HG02870 (cell line): Measurements from ENCODE around the gene NAP1L1.

Experiments
- ATAC-seq: cut with Tn5 transposase; IDR thresholded peaks from one replicate; pipeline ENCODE4 v1.9.1; 2021; ENCODE audit warnings: mild to moderate bottlenecking, moderate library complexity; ENCODE audit not compliant: unreplicated experiment

Gene NAP1L1, protein sequence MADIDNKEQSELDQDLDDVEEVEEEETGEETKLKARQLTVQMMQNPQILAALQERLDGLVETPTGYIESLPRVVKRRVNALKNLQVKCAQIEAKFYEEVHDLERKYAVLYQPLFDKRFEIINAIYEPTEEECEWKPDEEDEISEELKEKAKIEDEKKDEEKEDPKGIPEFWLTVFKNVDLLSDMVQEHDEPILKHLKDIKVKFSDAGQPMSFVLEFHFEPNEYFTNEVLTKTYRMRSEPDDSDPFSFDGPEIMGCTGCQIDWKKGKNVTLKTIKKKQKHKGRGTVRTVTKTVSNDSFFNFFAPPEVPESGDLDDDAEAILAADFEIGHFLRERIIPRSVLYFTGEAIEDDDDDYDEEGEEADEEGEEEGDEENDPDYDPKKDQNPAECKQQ

DNA sequence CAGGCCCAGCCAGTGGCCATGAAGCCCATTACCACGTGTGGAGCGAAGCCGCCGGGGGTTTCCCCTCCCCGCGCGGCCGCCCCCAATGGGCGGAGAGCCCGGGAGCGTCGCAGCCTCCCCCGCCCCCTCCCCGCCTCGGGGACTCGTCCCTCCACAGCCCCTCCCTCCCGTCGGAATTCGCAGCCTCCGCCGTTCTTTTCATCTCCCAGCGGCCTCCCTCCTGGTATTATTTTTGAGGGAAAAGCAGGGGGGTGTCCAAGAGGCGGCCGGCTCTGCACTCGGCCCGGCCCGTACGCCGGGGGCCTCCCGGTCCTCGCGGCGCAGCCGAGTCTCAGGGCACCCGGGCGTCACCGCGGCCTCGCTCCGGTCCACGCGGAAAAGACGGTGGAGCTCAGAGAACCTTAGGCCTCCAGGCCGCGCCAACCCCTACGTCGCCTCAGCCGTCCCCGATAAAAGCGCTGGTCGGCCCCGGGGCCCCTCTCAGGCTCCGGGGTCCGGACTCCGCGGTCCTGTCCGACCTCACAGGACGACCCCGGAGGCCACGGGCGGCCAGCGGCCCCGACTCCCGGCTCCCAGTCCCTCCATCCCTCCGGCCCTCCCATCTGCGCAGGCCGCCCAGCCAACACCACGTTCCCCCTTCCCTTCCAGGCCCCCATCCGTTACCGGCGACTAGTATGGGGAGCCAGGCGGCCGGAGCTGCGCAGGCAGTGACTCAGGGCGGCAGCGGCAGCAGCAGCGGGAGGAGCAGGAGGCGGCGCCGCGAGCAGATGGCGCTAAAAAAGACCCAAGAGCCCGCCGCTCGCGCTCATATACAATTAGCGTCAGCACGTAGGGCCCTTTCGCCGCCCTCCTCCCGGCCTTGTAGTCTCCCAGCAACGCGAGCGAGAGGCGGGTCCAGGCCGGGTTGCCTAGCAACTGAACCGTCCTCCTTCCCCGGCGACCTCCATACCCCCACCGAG, at the start of gene NAP1L1:
Gene NAP1L1 (minus strand): TSS at position 782 of the 959 bp plus-strand sequence. CDS start 10,466 bp downstream, outside the sequence.
- peak; percentile 90 for ATAC-seq

GRCh38 chr12:76127588-76127987, 43.1 kb upstream of the NAP1L1 start:
- ATAC-seq = no peak

GRCh38 chr12:76124456-76124855, 40.0 kb upstream of the NAP1L1 start:
- no peak for ATAC-seq

- no peak for ATAC-seq
Observed at GRCh38 chr12:76123259-76124212, 39.1 kb upstream of the NAP1L1 start.

DNA sequence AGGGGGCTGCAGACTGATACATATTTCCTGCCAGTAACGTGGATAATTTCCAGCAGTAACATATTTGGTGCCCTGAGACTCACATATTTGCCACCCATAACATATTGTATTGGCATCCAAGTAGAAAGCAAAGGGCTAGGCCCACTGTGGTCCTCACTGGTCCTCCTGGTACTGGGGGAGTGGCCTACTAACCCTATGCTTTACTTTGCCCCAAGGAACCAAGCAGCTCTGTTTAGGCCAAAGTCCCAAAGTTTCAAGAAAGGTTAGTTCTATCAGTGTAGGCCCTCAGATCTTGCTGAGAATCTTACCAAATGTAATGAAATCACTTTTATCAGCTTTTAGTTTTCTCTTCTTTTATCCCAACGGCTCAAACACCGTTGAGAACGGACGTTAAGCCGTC, 35.4 kb upstream of the NAP1L1 start:
- ATAC-seq = no peak

GRCh38 chr12:76117751-76118150, 33.3 kb upstream of the NAP1L1 start:
- no peak for ATAC-seq

DNA sequence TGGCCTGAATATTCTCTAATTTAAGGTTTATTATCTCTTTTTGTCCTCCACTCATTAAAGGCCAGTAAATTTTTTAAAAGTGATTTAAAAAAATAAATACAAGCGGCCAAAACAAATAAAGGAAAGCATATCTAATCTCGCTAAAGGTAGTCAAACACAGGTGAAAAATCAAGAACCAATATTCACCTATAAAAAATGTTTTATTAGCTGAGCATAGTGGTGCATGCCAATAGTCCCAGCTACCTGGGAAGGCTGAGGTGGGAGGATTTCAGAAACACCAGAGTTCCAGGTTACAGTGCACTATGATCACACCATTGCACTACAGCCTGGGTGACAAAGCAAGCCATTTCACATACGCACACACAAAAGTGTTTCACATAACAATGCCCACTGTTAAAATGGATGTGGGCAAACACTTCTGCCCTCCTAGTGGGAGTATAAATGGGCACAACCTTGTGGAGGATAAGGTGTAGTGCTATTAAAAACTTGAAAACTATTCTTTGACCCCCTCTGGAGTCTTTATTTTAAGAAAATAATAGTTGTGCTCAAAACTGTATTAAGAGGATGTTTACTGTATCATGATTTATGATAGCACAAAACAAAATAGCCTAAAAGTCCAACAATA, 32.7 kb upstream of the NAP1L1 start:
- no peak for ATAC-seq

DNA sequence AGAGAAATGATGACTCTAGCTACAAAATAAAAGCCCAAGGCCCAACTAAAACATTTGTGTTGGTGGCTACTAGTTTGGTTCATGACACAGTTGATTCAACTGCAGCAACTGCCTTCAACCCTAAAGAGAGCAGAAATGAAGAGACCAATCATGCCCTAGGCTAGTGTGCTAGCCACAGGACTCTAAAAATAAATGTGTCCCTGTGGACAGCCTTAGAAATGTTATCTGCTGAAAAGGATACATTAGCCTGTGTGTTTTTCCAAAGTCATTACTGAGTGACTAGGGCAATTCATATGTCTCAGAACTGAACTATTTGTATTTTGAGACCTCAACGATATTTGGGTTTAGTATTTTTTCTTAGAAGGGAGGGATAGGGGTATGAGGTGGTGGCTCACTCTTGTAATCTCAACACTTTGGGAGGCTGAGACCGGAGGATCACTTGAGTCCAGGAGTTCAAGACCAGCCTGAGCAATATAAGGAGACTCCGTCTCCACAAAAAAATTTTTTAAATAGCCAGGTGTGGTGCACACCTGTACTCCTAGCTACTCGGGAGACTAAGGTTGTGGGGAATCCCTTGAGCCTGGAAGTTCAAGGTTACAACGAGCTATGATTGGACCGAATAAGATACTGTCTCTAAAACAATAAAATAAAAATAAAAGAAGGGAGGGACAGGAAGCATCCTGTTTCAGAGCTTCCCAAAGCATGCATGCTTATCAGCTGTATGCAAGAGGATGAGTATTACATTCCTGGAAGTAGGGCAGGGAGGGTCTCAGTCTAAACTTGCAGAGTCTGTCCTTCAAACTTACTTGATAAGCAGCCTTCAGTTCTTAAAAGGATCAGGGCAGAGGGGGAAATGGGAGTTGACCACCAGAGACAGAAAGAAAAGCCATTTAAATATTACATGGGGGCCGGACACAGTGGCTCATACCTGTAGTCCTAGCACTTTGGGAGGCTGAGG, 29.6 kb upstream of the NAP1L1 start:
- no peak for ATAC-seq

- no peak for ATAC-seq
Observed at GRCh38 chr12:76111209-76111749, 26.8 kb upstream of the NAP1L1 start.

DNA sequence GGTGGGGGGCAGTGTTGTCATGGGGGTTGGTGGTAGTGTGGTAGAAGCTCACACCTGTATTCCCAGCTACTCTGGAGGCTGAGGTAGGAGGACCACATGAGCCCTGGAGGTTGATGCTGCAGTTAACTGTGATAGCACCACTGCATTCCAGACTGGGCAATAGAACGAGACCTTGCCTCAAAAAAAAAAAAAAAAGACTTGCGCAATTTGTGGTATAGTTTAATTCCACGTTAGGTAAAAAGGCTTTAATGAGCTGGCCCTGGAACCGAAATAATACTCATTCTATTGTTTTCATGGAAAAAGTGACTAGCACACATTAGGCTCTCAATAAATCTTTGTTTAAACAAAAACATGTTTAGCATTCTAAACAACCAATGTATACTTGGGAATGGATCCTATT, 25.4 kb upstream of the NAP1L1 start:
- no peak for ATAC-seq

DNA sequence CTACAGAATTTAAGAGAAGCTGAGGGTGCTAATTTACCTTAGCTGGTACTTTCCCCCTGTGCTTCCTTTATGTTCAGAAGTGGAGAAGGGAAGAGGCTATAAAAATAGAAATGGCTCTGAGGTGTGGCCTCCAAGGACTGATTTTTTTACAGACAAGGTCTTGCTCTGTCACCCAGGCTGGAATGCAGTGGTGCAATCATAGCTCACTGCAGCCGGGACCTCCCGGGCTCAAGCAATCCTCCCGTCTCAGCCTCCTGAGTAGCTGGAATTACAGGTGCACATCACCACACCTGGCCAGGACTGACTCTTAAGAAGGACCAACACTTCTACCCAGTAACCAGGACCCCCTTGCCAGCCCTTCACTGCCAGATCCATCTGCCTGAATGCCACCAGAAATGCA, 23.9 kb upstream of the NAP1L1 start:
- ATAC-seq = no peak

GRCh38 chr12:76106631-76107030, 22.1 kb upstream of the NAP1L1 start:
- no peak for ATAC-seq

- no peak for ATAC-seq
Observed at GRCh38 chr12:76103958-76104357, 19.5 kb upstream of the NAP1L1 start.

DNA sequence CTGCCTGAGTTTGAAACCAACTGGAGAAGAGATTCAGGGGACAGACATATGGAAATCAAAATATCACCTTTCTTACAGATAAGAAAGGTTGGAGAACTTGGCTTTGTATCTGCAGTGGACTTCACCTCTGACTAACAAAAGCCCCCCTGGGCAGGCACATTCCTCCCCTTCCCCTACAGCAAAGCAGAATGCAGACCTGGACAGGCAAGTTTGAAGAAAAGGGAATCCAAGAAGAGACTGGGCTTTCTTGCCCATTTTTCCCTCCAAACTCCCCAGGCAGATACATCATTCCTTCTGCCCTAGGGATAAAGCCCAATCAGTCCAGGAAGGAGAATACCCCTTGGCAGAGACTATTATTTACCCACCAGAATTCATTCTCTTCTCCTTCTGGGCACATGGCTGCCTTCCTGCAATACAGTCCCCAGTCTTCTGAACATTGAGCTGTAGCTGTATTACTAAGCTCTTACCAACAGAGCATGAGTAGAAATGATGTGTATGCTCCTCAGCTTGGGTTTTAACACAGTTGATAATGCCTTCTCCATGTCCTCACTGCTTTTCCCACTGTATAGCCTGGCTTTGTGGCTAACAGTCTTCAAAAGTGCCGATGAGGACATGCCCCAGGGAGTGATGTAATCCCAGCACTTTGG, 17.4 kb upstream of the NAP1L1 start:
- no peak for ATAC-seq

- no peak for ATAC-seq
Observed at GRCh38 chr12:76096079-76096646, 11.7 kb upstream of the NAP1L1 start.

GRCh38 chr12:76094754-76095153, 10.3 kb upstream of the NAP1L1 start:
- ATAC-seq = no peak

DNA sequence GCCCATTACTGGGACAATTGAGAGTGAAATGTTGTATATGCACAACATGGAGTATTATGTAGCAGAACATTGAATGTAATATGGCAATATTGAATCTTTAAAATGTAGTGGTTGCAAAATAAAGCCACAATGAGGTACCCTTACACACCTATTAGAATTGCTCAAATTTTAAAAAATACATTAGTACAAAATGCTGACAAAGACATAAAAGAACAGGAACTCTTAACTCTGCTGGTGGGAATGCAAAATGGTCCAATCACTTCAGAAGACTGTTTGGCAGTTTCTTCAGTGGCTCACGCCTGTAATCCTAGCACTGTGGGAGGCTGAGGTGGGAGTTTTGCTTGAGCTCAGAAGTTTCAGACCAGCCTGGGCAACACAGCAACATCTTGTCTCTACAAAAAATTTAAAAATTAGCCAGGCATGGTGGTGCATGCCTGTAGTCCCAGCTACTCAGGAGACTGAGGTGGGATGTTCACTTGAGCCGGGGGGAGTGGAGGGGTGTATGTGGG, 6.8 kb upstream of the NAP1L1 start:
- ATAC-seq = no peak

DNA sequence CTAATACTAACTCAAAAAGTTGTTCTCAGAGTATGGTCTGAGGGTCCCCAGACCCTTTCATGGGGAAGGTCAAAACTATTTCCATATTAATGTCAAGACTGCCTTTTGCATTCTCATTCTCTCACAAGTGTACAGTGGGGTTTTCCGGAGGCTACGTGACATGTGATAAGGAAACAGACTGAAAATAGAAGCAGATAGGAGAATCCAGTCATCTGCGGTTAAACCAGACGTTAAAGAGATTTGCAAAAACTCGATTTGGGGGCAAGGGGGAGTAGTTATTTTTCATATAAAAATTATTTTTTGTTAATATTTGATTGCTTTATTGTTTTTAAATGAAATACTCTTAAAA, 1.0 kb upstream of the NAP1L1 start:
- ATAC-seq = no peak
